Activated CD4-positive, alpha-beta T cell treated with anti-CD3 and anti-CD28 coated beads for 36 hours (primary cell): ENCODE data around the gene EMSY. TPM values are rescaled to one million over a fixed set of nuclear protein-coding genes. Genes with fewer than 3 reads are reported as not detected.

Experiments
- ATAC-seq: fragments of 200-7000 bp; cut with Tn5 transposase; one replicate; pipeline ENCODE4 v1.10.0; 2021; ENCODE audit warnings: mild to moderate bottlenecking, moderate library complexity
- CTCF ChIA-PET: fragments of 350-600 bp; sonication (Branson Sonifier 250); formaldehyde crosslinking; loops from one replicate; lab custom pipeline; 2021; ENCODE audit warnings: antibody characterized with exemption; lab: Charles Lee
- POLR2A ChIA-PET: fragments of 350-600 bp; sonication (Branson Sonifier 250); formaldehyde crosslinking; loops from one replicate; lab custom pipeline; 2021; ENCODE audit warnings: antibody characterized with exemption, inconsistent platforms; lab: Charles Lee
- DNase-seq: peaks from one replicate; pipeline ENCODE4 v3.0.0-alpha.2; 2020
- H3K27ac Mint-ChIP-seq: one replicate; pipeline ENCODE4 v1.8.0; 2021; ENCODE audit warnings: mixed read lengths
- H3K27me3 Mint-ChIP-seq: one replicate; pipeline ENCODE4 v1.8.0; 2021; ENCODE audit warnings: mixed read lengths
- H3K36me3 Mint-ChIP-seq: one replicate; pipeline ENCODE4 v1.8.0; 2021; ENCODE audit warnings: low read depth, mixed read lengths
- H3K4me1 Mint-ChIP-seq: one replicate; pipeline ENCODE4 v1.8.0; 2021; ENCODE audit warnings: mixed read lengths
- H3K4me3 Mint-ChIP-seq: one replicate; pipeline ENCODE4 v1.8.0; 2021; ENCODE audit warnings: mild to moderate bottlenecking, moderate library complexity, mixed read lengths
- H3K9me3 Mint-ChIP-seq: one replicate; pipeline ENCODE4 v1.8.0; 2021; ENCODE audit warnings: low read depth, mixed read lengths
- intact Hi-C, 2 experiments: fragments of 100-400 bp; cut with DNase I in 1 of 2; cut with micrococcal nuclease in 1 of 2; formaldehyde crosslinking; loops; one replicate each; pipeline versions ENCODE4 v1.14.2 to v1.15.1; 2022 to 2024; cut with DNase I, micrococcal nuclease
- total RNA-seq, 2 experiments: library from RNA; stranded (reverse); gene quantifications; one replicate each; pipeline ENCODE4 v1.2.3, GENCODE V29; 2021

The EMSY gene
- total RNA-seq, 2 experiments from 2014 or later: 28.5 to 35.4 TPM

DNA sequence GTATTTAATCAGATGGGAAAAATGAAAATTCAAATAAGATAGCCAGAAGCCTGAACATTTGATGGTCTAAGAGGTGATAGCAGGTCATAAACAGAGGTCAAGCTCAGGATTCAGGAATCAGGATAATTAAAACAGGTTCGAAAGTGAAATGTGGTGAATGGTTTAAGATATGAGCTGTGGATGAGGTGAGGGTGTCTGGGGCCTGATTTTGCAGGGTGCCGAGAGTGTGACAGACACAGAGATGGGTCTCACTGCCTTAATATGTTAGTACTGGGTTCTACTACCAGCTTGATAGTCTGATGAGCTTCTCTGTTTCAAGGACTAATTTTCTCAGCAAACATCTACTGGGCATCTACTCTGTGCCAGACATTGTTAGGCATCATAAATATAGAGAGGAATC is 19.9 kb upstream of the EMSY start:
- CTCF ChIA-PET: interaction anchor here (0.8 to 1.3 kb wide), 2 partner anchors 16 to 415 kb away, joined by 3 to 6 read pairs; no protein-coding TSS in a partner anchor
- Mint-ChIP-seq H3K4me1 (peaks cover 12% of the 10 kb centered on the region), H3K9me3 (no peaks in the 10 kb centered on the region), H3K4me3 (no peak overlapping the region), H3K36me3 (no peaks in the 10 kb centered on the region), H3K27me3 (peaks cover 4% of the 10 kb centered on the region), H3K27ac (no peak overlapping the region)
- POLR2A ChIA-PET: no interaction called here
- ATAC-seq: peak; percentile 56
- intact Hi-C loops: no loop called here
- DNase-seq: no peak

DNA sequence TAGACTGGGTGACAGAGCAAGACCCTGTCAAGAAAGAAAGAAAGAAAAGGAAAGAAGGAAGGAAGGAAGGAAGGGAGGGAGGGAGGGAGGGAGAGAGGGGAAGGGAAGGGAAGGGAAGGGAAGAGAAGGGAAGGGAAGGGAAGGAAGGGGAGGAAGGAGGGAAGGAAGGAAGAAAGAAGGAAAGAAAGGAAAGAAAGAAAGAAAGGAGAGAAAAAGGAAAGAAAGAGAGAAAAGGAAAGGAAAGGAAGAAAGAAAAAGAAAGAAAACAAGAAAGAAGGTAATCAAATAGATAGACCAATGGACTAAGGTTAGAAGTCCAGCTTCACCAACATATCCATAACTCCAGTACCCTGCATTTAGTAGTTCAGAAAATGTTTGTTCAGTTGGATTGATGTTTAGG is 18.2 kb upstream of the EMSY start:
- POLR2A ChIA-PET: no interaction called here
- no peak overlapping the region for H3K4me3 Mint-ChIP-seq
- DNase-seq: no peak
- intact Hi-C loops: no loop called here
- no peak overlapping the region for H3K27ac Mint-ChIP-seq
- no peaks in the 10 kb centered on the region for H3K36me3 Mint-ChIP-seq
- H3K27me3 Mint-ChIP-seq: peaks cover 4% of the 10 kb centered on the region
- H3K9me3 Mint-ChIP-seq: no peaks in the 10 kb centered on the region
- CTCF ChIA-PET: no interaction called here
- H3K4me1 Mint-ChIP-seq: peaks cover 12% of the 10 kb centered on the region
- no peak for ATAC-seq

DNA sequence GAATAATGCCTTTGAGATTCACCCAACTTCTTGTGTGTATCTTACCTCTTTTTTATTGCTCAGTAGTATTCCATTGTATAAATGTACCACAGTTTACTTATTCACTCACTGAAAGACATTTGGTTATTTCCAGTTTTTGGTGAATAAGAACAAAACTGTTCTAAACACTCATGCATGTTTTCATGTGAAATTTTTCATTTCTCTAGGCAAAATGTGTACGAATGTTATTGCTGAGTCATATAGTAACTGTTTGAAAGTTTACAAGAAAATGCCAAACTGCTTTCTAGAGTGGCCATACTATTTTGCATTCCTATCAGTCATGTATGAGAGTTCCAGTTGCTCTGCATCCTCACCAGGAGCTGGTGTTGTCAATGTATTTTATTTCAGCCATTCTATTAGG is 8.8 kb upstream of the EMSY start:
- DNase-seq: no peak
- Mint-ChIP-seq H3K9me3 (peaks cover 3% of the 10 kb centered on the region), H3K27me3 (no peaks in the 10 kb centered on the region), H3K4me3 (no peak overlapping the region), H3K27ac (no peak overlapping the region), H3K36me3 (peaks cover 7% of the 10 kb centered on the region), H3K4me1 (peaks cover 12% of the 10 kb centered on the region)
- ChIA-PET POLR2A (no interaction called here), CTCF (no interaction called here)
- ATAC-seq: peak; percentile 60
- intact Hi-C loops: no loop called here

DNA sequence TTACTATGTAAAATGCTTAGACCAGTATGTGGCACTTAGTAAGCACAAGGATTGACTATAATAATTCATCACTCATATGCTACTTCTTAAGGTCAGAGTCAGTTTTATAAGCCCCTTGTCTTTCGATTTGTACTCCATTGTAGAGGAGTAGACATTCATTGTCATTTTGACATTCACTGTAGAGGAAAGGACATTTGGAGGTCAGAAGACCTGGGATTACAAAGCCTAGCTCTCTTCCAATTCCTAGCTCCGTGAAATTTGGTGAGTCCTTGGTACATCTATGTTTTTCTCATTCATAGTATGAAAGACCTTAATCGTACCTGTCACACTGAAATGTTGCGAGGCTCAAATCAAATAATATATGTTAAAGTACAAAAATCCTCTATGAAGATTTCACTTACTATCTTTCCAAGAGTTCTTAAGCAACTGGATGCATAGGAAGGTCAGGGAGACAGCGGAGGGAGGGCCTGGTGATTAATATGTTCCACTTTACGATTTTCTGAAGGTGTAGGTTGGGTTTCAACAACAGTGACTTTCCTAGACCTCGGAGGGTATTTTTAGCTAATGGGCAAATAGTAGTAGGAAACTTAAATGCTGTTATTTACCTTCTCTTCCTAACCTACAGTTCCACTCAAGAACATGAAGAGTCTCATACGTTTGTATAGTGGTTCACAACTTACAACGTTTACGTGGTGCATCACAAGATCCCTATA is 1.4 kb upstream of the EMSY start:
- ATAC-seq: no peak
- DNase-seq: no peak
- Mint-ChIP-seq H3K27me3 (no peaks in the 10 kb centered on the region), H3K36me3 (peaks cover 27% of the 10 kb centered on the region), H3K4me1 (peaks cover 27% of the 10 kb centered on the region), H3K4me3 (peak overlapping the region; percentile 96), H3K27ac (peak overlapping the region; percentile 94), H3K9me3 (no peaks in the 10 kb centered on the region)
- intact Hi-C loops: loop anchor here (5.0 to 10.0 kb wide), 5 partner anchors 341 to 1851 kb away; partner anchors contain the start of genes CLNS1A (in 1 of the 2), INTS4 (in 1 of the 2), POLD3 (in 1 of the 2) and TSKU (in 1 of the 2)
- ChIA-PET POLR2A (no interaction called here), CTCF (interaction anchor here (0.6 to 1.9 kb wide), 5 partner anchors 11 to 291 kb away, joined by 3 to 5 read pairs (median 4); no protein-coding TSS in a partner anchor)

DNA sequence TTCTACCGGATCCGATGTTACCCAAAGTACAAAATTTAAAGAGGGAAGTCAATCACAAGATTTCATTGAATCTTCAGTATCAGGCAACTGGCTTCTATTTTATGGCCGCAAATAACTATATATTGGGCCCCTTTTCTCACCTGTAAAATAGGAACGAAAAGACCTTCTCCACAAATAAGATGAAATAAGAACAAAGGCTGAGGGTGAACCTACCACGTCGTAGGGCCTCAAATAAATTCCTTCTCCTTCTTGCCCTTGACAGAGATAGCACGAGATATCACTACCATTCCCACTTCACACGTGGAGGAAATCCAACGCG is 794 bp upstream of the EMSY start:
- ATAC-seq: no peak
- Mint-ChIP-seq H3K4me1 (peaks cover 27% of the 10 kb centered on the region), H3K4me3 (peak overlapping the region; percentile 96), H3K9me3 (no peaks in the 10 kb centered on the region), H3K27me3 (no peaks in the 10 kb centered on the region), H3K36me3 (peaks cover 30% of the 10 kb centered on the region), H3K27ac (peak overlapping the region; percentile 94)
- ChIA-PET CTCF (interaction anchor here (1.7 kb wide), 1 partner anchor 235 kb away, joined by 5 read pairs; no protein-coding TSS in a partner anchor), POLR2A (no interaction called here)
- no peak for DNase-seq
- intact Hi-C loops: loop anchor here (1.0 to 10.0 kb wide), 12 partner anchors 63 to 1852 kb away; partner anchors contain the start of genes ACER3 (in 1 of the 2), CAPN5 (in 1 of the 2), CLNS1A (in 1 of the 2) and GVQW3 (in 1 of the 2)

DNA sequence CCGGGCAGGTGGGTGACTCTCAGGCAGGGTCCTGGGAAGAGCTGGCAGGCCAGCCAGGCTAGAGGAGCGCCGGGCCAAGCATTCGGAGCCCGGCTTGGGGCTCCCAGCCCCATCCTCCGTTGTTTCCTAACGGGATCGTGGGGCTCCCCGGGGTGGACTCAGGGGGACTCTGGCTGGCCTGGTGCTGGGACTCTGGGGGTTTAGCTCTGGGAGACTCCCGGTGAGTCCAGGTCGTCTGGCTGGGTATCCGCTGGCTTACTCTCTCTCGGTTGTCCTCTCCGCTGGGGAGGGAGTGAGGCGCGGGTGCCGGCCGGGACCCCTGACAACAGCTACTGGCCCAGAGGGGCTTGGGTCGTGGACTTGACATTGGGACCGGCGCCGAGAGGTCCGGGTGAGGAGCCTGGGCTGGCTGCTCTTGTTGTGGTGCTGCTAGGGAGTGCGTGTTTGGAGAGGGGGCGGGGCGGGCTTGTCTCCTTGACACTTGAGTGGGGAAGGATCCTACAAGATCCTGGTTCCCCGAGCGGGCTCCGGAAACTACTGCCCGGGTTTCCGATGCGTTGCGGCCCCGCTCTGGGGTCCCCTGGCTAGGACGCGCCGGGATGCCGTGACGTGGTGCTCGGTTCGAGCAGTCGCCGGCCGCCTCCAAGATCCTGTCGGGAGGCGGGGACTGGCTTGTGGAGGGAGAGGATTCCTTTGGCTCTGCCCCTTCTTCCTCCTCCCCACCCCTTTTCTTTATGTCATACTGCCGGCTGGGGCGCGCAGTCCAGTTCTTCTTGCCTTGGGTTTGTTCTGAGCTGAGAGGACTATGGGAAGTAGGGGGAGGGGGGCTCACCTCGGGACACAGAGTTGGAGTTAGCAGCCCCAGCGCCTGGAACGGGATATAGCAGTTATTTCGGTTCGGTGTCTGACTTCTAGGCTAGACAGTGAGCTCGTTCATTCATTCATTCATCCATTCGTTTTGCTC is 585 bp downstream of the EMSY start:
- peak overlapping the region; percentile 96 for H3K4me3 Mint-ChIP-seq
- DNase-seq (peak; percentile 73), ATAC-seq (peak; percentile 31)
- H3K36me3 Mint-ChIP-seq: peaks cover 34% of the 10 kb centered on the region
- no peaks in the 10 kb centered on the region for H3K9me3 Mint-ChIP-seq
- CTCF ChIA-PET: interaction anchor here (0.6 to 2.2 kb wide), 7 partner anchors 10 to 211 kb away, joined by 3 to 8 read pairs (median 3); no protein-coding TSS in a partner anchor
- intact Hi-C loops: loop anchor here (1.0 to 10.0 kb wide), 5 partner anchors 64 to 1189 kb away; partner anchors contain the start of genes CAPN5 (in 1 of the 2), CLNS1A (in 1 of the 2), GVQW3 (in 1 of the 2) and THAP12 (in 1 of the 2)
- no peaks in the 10 kb centered on the region for H3K27me3 Mint-ChIP-seq
- H3K27ac Mint-ChIP-seq: peak overlapping the region; percentile 94
- POLR2A ChIA-PET: no interaction called here
- peaks cover 27% of the 10 kb centered on the region for H3K4me1 Mint-ChIP-seq

DNA sequence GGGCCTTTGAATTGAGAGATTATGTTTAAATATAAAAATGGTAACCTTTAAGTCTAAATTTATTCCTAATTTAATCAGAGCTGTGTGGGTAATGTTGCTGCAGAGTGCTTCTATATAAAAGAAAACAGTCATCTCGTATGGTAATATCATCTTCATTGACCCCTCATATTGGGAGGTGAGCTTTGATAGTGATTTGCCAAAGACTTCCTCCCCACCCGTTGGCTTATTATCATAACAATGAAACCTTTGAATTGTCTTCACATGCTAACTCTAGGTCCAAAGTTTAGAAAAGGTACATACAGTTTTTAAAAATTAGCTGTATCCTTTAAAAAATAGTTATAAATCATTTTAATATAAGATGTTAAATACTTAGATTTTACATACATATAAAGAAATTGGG is 3.7 kb downstream of the EMSY start:
- intact Hi-C loops: loop anchor here in 1 of 2 experiments (10.0 kb wide), 2 partner anchors 336 to 1186 kb away; partner anchors contain the start of genes CLNS1A and TSKU
- peaks cover 12% of the 10 kb centered on the region for H3K4me1 Mint-ChIP-seq
- CTCF ChIA-PET: interaction anchor here (0.5 to 1.1 kb wide), 3 partner anchors 10 to 1842 kb away, joined by 3 read pairs; no protein-coding TSS in a partner anchor
- no peak overlapping the region for H3K4me3 Mint-ChIP-seq
- ATAC-seq (no peak), DNase-seq (no peak)
- no peaks in the 10 kb centered on the region for H3K27me3 Mint-ChIP-seq
- H3K27ac Mint-ChIP-seq: no peak overlapping the region
- POLR2A ChIA-PET: interaction anchor here (0.6 kb wide), 1 partner anchor 241 kb away, joined by 3 read pairs; no protein-coding TSS in a partner anchor
- no peaks in the 10 kb centered on the region for H3K9me3 Mint-ChIP-seq
- H3K36me3 Mint-ChIP-seq: peaks cover 42% of the 10 kb centered on the region

DNA sequence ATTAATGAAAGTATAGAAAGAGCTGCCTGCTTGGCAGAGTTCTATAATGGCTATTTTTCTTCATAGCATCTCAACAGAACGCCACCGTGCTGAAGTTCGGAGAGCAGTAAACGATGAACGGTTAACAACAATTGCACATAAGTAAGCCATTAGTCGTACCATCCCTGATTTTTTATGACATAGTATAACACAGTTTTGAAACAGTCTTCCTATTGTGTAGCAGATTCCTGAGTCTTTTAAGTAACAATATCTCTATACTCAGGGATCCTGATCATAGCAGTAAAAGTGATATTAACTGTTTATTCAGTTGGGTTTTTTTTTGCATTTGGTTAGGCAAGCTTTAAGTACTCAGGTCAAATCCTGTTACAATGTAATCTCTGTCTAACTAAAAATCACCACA is 8.4 kb downstream of the EMSY start:
- POLR2A ChIA-PET: no interaction called here
- H3K36me3 Mint-ChIP-seq: peaks cover 34% of the 10 kb centered on the region
- H3K27ac Mint-ChIP-seq: no peak overlapping the region
- DNase-seq (no peak), ATAC-seq (no peak)
- CTCF ChIA-PET: no interaction called here
- no peak overlapping the region for H3K4me3 Mint-ChIP-seq
- H3K9me3 Mint-ChIP-seq: no peaks in the 10 kb centered on the region
- intact Hi-C loops: no loop called here
- H3K4me1 Mint-ChIP-seq: peaks cover under 1% of the 10 kb centered on the region
- H3K27me3 Mint-ChIP-seq: no peaks in the 10 kb centered on the region

DNA sequence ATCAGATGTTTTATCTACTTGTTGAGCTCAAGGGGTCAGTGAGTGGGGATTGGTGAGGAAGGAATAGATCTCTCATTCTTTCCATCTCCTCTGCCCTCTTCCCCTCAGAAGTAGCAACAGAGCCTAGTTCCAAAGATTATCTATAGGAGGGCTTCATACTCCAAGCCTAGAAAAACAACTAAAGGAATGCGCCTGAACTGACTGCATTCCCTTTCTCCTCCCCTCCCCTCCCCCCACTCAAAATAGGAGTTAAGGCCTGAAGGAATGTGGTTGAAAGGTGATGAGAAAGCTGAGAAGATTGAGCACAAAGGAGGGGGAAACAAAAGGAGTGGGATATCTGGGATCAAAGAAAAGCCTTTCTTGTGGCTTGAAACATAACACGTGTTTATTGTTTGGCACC is 10.5 kb downstream of the EMSY start:
- Mint-ChIP-seq H3K9me3 (no peaks in the 10 kb centered on the region), H3K27ac (no peak overlapping the region), H3K4me1 (no peaks in the 10 kb centered on the region), H3K27me3 (no peaks in the 10 kb centered on the region), H3K4me3 (no peak overlapping the region), H3K36me3 (peaks cover 37% of the 10 kb centered on the region)
- POLR2A ChIA-PET: no interaction called here
- ATAC-seq (no peak), DNase-seq (no peak)
- CTCF ChIA-PET: interaction anchor here (0.6 to 1.7 kb wide), 4 partner anchors 10 to 504 kb away, joined by 3 to 7 read pairs (median 4); no protein-coding TSS in a partner anchor
- intact Hi-C loops: no loop called here

DNA sequence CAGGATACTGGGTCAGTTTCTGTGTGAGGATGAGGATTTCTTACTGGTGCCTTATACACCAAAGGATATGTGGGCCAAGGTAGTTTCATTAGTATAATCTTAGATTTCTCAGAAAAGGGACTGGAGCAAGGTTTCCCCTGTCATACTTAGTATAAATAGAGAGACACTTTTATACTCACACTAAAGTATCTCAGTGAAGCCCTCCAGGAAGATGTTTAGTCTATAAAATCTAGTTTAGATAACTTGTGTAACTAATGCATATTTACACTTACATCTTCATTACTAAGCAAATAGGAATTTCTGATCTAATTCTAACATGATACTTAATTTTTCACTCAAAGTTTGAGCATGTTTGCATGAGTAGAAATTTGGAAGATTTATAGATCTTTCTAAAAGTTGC is 11.1 kb downstream of the EMSY start:
- ChIA-PET CTCF (interaction anchor here (1.7 kb wide), 1 partner anchor 248 kb away, joined by 7 read pairs; no protein-coding TSS in a partner anchor), POLR2A (no interaction called here)
- no peak for ATAC-seq
- no peak for DNase-seq
- Mint-ChIP-seq H3K4me3 (no peak overlapping the region), H3K27me3 (no peaks in the 10 kb centered on the region), H3K36me3 (peaks cover 36% of the 10 kb centered on the region), H3K9me3 (no peaks in the 10 kb centered on the region), H3K27ac (no peak overlapping the region), H3K4me1 (no peaks in the 10 kb centered on the region)
- intact Hi-C loops: no loop called here

DNA sequence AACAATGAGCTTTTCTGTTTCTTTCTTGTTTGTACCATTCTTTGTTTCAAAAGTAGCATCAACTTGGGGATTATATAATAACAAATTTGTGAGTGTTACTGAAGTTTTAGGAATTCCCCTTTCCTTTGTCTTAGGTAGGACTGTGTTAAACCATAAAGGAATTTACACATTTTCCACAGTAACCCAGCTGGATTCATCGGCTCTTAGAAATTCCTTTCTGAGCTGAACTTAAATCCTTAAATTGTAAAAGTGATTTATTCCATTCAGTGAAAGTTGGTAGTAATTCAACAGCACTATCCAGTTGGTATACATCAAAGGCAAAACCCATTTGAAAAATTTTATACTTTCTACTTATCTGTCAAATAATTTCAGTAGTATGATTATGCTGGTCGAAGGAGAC is 11.8 kb downstream of the EMSY start:
- ChIA-PET CTCF (interaction anchor here (1.7 kb wide), 1 partner anchor 248 kb away, joined by 7 read pairs; no protein-coding TSS in a partner anchor), POLR2A (no interaction called here)
- Mint-ChIP-seq H3K27me3 (no peaks in the 10 kb centered on the region), H3K36me3 (peaks cover 32% of the 10 kb centered on the region), H3K9me3 (no peaks in the 10 kb centered on the region), H3K4me3 (no peak overlapping the region), H3K4me1 (no peaks in the 10 kb centered on the region), H3K27ac (no peak overlapping the region)
- intact Hi-C loops: no loop called here
- DNase-seq: no peak
- ATAC-seq: no peak
